Stimulated activated CD8-positive, alpha-beta memory T cell treated with anti-CD3 and anti-CD28 coated beads, Interleukin-4, amount 100 ng/mL, for 48 hours (primary cell): Measurements from ENCODE around the gene SPOCK1.

Experiments
- DNase-seq: peaks from one replicate; pipeline ENCODE4 v3.0.0-alpha.2; 2020

SPOCK1 gene

DNA sequence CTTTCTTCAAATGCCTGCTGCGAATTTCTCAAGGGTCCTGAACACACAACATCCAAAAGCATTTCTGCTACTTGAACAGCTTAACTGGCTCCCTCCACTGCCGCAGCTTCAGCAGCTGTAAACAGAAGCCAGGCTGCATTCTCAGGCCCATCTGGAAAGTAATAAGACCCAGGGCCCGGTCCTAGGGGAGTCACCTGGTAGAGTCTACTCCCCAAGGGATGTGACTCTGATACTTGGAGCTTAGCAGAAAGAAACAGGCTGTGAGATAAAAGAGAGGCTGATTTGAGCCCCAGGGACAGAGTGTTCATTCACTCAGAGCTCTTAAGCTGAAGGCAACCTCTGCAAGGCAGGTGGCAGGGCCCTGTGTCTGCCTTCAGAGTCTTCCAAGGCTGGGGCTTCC lies 356.8 kb downstream of the SPOCK1 start:
- DNase-seq, result no peak

DNA sequence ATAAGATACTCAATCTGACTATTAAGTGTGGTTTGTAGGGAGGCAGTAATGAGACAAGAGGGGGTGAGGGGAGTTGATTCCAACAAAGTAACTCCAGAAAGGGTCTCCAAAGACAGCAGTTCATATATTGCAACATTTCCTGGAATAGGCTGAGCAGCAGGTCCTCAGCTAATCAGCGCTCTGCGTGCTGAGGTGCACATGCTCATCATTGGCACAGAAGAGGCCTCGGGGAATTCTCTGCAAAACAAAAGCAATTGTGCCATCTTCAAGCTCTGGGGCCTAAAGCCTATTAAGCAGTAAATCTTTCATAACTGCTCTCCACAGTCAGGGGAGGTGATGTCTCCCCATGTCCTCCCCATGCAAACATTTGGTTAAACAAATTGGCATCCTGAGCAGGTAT lies 357.3 kb downstream of the SPOCK1 start:
- no peak for DNase-seq

DNA sequence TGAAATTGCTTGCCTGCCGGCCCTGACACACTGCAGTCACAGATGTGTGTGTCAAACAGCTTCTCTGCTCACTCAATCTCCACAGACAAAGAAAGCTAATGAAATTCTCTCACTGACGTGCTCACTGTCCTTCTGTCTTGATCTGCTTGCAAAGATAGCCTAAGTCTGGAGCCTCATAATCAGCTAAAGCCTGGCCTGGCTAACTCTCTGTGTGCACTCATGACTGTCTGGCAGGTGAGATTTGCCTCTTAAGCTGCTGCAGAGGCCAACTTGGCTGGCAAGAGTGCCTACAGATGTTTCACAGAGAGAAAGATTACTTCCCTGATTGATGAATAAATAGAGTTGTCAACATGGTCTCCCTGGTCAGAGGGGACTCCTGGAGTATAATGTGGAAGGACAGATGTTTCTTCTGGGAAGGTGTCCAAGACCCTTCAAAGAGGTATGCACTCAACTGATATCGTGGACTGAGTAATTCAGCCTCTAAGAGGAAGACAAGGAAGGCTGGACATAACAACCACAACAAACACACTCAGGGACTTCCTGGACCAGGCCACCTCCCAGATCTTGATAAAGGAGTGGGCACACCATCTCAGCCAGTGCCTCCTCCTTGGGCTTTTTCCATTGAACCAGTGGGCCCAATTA lies 362.0 kb downstream of the SPOCK1 start:
- DNase-seq, result no peak

DNA sequence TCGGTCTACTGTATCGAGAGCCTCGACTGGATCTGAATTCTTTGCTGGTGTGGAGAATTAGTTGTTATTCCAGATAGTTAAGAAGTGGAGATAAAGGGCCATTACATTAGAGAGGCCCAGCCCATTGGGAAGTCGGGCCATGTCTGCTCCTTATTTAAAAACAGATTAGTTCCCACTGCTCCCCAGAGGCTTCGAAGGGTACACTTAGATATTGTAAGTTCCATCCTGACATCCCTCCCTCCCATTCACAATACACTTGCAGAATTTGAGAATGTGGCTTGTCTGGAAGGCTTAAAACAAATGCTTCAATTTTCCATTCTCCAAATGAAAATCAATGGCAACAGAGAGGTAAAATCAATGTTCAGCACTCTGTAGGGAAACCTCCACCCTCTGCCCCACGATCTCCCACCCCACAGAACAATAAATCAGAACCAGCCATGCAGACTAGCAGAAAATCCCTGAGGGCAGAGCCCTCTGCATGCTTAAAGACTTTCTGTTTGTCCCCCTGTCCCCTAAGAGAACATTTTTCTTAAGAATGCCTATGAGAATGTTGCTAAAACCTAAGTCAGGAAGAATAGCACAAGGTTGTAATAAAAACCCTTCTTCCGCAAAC lies 364.1 kb downstream of the SPOCK1 start:
- DNase-seq, result no peak

DNA sequence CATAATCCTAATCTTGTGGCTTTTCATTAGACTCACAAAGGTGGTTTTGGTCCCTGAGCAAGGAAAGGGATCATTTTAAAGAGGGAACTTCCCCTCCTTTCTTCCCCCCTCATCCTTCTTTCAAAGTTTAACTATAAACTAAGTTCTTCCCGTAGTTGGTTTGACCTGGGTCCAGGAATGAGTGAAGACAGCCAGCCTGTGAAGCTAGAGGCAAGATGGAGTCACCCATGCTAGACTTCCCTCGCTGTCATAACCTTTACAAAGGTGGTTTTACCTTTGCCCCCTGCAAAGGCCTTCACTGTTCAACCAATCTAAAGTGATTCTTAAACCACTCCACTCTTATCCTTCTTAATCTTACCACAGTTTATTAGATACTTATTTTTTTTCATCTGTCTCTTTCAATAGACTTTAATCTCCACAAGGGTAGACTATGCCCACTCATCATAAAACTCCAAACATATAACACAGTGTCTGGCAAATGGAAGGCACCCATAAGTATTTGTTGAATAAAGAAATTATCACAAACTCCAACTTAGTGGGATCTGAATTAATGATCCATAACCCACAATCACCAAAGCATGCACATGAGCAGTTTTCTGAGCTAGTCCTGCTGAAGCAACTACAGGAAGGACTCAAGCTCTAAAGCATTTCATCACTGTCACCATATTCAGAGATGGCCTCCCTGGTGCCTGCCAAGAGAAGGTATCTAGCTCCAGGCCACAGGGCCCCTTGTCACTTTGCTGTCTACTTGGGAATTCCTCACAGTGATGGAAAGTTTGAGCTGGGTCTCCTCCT lies 369.0 kb downstream of the SPOCK1 start:
- DNase-seq, result no peak

DNA sequence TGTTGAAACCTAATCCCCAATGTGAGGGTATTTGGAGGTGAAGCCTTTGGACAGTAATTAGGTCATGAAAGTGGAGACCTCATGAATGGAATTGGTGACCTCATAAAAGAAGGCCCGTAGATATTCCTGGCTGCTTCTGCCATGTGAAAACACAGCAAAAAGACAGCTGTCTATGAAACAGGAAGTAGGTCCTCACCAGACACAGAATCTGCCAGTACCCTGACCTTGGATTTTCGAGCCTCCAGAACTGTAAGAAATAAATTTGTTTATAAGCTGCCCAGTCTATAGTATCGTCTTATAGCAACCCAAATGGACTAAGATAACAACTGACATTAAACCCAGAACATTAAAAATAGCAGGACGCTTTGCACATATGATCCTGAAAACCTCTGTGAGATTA lies 371.1 kb downstream of the SPOCK1 start:
- DNase-seq, result no peak

DNA sequence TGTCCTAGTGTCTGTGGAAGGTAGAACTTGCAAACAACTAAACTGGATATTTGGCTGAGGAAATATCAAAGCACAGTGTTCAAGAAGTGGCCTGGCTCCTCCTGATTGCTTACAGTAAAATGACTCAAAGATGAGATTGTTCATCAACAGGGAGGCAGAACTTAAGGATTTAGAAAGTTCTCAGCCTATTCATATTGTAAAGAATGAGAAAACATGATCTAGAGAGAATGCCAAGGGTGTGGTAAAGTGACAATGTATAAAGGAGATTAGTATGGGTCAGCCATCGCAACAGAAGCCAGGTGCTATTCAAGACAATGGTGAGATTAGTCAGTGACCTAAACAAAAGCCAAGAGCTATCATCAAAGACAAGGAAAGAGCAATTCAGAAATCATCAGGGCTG lies 372.3 kb downstream of the SPOCK1 start:
- DNase-seq, result no peak

DNA sequence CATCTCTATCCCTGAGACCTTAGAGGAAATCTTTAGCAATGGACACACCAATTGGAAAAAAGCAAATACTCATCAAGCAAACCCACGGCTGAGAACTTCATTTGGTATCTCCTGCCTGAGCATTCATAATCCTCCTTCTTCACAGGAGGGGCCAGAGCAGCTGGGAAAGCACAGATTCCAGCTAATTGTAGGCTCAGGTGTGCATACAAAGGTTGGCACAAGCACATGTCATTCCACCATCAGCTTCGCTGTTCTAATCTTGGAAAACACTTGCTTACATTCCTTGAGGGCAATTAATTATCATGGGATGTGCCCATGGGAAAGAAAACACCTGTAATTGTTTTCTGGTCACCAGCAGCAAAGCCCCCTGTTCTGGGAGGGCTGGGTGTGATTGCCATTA lies 376.6 kb downstream of the SPOCK1 start:
- DNase-seq, result no peak

DNA sequence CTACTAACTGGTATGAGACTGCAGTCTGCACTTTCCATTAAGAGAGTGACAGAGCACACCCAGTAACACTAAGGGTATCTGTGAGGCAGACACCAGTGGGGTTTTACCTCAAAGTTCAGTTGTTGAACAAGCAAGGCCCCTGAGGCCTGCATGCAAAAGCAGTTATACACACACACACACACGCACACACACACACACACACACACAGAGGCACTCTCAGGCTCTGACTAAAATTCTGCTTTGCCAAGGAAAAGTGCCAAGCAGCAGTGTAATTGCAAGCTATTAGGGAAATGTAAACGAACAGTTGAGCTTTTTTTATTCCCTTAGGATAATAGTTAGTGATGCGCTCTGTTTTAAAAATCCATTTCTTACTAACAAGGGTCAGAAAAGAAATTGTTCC lies 377.1 kb downstream of the SPOCK1 start:
- no peak for DNase-seq

DNA sequence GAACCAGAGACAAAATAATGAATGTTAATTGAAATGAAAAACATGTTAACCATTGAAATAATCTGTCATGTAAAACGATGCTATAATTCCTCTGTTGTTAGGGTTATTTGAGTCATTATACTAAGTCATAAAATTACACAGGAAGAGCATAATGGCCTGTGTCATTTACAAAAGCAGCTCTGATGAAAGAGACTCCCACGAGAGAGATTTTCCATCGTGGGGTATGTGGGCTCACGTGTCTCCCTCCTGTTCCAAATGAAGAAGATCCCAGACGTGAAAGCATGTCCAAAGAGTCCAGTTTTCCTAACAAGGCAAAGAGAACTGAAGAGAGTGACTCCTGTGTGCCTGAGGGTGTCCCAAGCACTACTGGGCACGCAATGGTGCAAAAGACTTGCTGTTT lies 379.8 kb downstream of the SPOCK1 start:
- no peak for DNase-seq

DNA sequence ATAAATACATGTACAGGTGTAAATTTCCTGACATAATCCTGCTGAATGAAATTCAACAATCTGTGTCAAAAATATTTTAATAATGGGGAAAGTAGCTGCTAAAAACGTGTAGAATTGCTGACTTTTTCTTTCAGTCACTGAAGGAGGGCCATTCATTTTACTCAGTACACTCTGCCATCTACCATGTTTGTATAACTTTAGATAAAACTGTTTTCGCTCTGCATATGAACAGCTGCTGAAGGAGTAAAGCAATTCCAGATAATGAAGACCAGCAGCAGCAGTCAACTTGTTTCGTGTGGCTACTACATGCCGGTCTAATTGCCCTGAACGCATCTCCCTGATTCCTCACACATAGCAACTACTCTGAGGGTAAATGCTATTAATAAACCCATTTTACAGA lies 380.5 kb downstream of the SPOCK1 start:
- no peak for DNase-seq

DNA sequence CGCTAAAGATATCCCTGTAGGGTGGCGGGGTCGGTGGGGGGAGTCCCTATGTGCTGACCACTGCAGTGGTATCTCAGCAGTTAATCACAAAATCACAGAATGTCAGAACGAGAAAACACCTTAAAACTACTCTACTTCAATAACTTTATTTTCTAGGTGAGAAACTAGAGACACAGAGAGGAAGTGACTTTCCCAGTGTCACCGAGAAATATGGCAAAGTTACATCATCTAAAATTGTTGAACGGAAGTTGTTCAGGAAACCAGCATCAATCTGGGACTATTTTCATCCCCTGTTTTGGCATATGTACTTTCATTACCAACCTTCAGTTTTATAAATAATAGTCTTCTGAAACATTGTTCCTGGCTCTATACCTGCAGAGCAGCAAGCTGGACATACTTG lies 384.0 kb downstream of the SPOCK1 start:
- DNase-seq, result no peak

DNA sequence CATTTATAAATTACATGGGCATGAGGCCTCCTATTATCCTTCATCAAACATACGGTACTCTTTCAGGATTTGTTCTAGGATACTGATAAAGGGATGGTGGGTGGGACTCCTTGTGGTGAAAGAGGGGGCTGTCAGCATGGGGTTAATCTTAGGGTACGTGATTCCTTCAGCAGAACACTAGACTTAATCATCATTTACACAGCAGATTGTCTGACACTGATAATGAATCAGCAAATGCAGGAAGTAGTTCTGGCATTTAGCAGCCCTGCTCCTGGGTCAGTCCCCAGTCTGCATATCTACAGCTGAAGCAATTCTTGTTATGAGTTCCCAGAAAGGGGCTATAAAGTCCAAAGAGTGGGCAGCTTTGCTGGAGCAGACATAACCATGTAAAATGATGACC lies 384.6 kb downstream of the SPOCK1 start:
- no peak for DNase-seq

DNA sequence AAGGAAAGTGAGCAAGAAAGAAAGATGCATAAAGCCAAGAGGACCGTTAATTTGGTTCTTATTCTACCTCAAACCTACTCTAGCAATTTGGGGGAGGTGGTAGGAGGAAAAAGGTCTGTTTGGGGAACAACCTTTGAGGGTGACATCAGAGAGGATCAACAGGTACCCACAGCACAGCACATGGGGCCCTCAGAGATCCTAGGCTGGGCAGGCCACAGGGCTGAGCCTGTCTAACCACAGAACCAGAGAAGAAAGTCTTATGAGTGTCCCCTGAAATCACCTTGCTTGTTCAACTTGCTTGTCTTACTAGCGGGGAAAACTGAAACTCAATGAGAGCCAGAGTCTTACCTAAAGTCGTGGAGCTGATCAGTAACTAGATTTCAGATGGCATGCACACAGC lies 385.2 kb downstream of the SPOCK1 start:
- DNase-seq, result no peak

DNA sequence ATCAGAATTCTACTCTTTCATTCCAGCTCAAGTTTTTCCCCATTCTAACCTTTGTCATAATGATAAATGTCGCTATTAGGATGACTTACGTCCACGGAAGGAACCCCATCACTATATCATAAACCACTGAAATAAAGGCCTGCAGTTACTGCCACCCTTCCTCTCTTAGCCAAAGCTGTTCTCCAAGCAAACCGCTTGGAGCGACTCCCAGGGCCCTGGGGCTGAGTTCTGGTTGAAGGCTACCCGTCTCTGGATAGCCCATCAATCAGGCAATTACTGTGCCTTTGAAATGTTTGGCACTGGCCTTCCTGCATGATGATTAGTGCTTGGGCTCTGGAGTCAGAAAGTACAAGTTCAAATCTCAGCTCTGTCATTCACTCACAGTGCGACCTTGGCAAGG lies 386.0 kb downstream of the SPOCK1 start:
- DNase-seq, result no peak

DNA sequence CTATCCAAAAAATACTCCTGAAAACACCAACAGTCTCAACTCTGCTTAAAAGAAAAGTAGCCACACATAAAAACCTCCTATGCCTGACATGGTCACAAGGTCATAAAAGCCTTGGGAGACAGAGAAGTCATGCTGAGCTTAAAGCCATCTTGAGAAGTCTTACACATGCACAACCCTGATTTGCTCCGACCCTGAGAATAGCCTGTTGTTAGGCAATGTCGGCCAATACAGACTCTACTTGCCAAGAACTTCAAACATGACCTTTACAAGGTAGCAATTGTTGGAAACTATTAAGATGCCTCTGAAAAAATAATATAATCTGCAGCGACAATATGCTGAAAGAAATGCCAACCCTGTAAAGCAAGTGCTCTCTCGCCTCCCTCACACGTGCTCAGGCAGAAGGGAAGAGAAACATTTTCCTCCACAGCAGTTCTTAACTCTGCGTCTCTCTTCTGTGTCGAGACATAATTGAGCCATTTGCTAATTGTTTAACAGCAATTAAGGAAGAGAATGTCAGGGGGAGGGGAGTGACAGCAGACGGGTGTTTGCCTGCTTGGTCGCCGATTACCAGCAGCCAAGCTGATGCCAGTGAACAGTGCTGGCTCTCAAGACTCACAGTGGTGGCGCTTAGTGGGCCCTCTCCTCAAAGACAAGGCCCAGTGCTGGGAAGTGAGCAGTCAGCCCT lies 393.6 kb downstream of the SPOCK1 start:
- DNase-seq, result no peak

DNA sequence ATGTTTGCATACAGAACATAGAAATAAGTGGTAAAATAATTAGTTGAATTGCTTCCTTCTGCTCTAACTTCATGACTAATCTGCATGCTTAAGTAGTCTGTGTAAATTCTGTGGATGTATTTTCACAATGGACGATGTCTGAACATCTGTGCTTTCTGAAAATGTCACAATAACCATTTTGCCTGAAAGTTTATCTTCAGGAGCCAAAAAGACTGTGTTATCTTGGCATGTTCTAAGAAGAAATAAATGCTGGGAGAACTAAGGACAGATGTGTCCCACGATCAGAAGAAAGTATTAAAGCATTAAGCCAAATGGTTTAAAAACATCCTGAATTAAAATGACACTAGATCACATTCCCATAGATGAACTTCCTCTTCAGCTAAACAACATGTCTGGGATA lies 397.6 kb downstream of the SPOCK1 start:
- DNase-seq, result no peak

DNA sequence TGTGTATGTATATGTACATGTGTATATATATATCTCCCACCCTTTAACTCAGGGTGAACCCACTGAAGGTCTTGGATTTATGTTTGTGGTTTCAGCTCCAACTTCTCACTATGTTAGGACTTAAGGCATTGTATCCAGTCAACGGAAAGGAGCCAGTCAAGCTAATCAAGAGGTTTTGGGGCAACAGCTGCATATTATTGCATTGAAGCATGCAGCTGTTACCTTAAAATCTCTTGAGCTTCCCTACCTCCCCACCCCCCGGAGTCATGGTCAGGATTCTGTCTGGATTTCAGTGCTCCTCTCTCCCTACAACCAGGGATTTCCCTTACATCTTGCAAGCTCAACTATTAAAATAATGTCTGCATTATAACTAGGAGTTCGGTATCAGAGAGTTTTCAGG lies 399.5 kb downstream of the SPOCK1 start:
- no peak for DNase-seq

DNA sequence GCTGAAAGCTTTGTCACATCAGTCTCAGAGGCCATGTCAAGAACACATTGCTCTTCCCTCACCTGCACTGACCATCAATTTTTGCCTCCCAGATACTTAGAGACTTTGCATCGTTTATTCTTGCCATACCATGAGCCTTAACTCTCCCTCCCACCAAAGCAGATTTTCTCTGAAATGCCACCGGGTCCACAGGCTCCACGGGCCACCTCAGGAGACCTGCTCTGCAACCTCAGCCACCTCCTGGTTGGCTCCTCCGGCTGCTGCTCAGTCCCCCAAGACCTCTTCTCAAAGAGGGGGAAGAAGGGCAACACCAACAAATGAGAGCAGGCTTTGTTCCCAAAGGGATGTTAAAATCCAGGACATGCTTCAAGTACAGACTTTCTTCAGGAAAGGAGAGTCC lies 400.5 kb downstream of the SPOCK1 start:
- DNase-seq, result no peak

DNA sequence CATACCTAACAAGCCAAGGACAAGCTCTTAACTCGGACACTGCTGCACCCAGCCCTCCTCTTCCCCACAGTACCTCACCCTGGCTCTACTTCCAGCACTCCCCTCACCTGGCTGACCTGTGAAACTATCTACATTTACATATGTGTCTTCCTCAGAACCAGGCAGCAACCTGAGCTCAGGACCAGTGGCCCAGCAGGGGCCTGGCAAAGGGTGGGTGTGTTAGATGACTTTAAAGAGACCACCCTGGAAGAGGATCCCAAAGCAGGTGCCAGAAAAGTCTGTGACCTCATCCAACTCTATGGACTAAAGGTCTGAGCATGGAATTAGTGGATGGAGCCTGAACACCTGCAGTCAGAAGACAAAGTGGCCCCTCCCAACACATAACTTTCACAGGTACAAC lies 400.9 kb downstream of the SPOCK1 start:
- no peak for DNase-seq

DNA sequence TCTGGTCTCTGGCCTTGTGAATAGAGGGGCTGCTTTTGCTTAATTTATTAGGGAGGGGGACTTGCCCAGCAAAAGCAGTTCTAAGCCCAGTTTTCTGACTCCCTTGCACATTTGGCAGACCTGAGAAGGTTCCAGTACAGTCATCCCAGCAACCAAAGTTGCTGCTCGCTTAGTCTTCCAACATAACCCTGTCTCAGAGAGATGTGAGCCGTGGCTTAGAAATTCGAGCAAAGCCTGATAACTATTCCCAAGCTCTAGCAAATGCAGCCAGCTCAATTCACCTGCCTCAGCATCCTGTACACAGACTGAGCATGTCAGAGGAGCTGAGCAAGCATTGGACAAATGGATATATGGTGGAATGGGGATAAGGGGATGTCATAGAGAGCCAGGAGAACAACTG lies 401.9 kb downstream of the SPOCK1 start:
- no peak for DNase-seq

DNA sequence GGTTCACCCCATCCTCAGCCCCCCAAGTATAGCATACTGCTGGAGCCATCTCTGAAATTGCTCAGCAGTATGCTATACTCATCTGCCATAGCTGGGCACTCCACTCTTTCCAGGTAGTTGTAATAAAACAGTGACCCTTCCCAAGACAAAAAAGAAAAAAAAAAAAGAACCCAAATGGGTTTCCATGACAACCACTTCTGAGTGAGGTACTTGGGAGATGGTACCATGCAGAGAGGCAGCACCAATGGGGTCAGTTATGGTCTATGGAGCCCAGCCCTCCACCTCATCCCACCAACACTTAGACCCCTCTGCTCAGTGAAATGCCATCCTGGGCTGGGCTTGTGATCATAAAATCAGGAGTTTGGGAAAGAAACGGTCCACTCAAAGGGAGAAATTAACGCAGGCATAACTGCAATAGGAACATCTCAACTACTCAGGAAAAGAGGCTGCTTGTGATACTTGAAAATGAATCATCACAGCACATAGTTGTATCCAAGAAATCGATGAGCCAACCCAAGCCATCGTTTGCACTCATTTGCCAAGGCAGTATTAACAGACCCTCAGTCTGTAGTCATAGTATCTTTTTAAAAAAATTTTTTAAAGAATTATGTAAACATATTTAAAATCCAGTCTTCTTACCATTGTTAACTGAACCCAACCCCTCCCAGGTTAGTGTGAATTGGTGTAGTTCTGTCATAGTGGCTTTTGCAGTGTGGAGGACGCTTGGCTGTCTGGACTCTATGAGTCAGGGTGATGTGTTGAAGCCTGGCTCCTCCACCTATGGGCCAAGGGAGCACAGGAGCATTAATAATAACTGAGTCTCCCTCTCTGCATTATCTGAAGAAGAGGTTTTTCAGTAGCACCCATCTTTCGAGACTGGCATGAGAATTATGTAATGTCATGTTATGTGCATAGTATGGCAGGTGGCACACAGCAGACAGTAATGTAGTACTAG lies 402.7 kb downstream of the SPOCK1 start:
- DNase-seq, result no peak

DNA sequence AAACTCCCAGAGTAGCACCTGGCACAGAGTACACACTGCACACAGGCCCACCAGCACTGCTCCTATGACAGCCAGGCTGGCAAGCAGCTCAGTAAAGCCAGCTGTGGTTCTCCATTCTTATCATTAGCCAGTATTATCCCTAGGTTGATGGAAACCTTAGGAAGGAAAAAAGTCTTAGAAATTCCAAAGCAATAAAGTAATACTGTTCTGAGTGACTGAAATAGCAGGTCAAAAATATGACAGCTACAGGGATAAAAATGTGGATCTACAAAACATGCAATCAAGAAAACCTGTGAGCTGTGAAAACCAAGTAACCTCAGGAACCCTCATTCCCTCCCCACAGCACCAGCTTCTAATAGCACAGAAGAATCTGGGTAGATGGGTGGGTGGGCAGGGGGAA lies 403.5 kb downstream of the SPOCK1 start:
- DNase-seq, result no peak
